ENCODE data around the gene NUMB.

NUMB gene

DNA sequence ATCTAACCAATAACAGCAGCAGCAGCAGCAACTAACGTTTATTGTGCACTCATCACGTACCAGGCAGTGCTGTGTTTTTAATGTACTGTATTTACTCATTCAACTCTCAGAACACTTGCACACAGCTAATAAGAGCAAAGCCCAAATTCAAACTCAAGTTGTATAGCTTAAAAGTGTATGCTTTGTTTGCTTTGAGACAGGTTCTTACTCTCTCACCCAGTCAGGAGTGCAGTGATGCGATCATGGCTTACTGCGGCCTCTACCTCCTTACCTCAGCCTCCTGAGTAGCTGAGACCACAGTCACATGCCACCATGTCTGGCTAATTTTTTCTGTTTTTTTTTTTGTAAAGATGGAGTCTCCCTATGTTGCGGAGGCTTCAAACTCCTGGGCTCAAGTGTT lies 115.7 kb downstream of the NUMB start:
- H3K4me3 ChIP-seq (ENCODE audit: low read depth, low read length) = no peak overlapping the region
- TF ChIP-seq, protein P1, sequence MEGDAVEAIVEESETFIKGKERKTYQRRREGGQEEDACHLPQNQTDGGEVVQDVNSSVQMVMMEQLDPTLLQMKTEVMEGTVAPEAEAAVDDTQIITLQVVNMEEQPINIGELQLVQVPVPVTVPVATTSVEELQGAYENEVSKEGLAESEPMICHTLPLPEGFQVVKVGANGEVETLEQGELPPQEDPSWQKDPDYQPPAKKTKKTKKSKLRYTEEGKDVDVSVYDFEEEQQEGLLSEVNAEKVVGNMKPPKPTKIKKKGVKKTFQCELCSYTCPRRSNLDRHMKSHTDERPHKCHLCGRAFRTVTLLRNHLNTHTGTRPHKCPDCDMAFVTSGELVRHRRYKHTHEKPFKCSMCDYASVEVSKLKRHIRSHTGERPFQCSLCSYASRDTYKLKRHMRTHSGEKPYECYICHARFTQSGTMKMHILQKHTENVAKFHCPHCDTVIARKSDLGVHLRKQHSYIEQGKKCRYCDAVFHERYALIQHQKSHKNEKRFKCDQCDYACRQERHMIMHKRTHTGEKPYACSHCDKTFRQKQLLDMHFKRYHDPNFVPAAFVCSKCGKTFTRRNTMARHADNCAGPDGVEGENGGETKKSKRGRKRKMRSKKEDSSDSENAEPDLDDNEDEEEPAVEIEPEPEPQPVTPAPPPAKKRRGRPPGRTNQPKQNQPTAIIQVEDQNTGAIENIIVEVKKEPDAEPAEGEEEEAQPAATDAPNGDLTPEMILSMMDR (IDR thresholded peaks at IDR 0.05; ENCODE audit: low read depth, low read length, missing control alignments) = no peak
- DNase-seq (ENCODE audit: low read depth) = no peak

DNA sequence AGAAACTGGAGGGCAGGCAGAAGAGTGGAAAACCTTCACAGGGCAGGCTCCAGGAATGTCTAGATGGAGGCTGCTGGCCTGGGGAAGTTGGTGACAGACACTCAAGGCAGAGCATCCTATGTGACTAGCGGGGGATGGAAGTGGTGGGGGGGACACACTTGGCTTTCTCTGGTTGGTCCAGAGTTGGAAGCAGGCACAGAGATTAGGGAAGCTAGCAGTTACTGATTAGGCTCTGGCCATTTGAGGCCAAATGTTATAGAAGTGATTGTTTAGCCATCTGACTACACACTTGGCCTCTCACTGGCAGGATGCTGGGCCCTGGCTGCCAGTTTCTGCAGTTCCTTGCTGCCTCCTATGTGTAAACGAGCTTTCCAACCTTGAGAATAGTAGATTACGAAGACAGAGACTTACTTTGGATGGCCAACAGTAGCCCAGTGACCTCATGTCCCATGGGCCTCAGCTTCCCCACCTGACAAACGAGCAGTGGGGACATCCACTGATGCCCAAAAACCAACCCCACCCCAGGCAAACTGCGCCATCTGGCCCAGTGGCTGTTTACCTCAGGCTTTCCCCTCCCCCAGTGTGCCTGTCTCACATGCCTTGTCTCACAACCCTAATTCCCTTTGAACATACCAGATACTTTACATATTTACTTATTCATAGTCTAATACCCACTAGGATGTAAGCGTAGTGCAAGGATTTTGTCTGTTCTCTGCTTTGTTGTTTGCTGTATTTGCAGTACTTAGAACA lies 118.3 kb downstream of the NUMB start:
- TF ChIP-seq, protein P1 (IDR thresholded peaks at IDR 0.05; ENCODE audit: low read depth, low read length, missing control alignments) = no peak
- DNase-seq (ENCODE audit: low read depth) = no peak
- no peak overlapping the region for H3K4me3 ChIP-seq (ENCODE audit: low read depth, low read length)

DNA sequence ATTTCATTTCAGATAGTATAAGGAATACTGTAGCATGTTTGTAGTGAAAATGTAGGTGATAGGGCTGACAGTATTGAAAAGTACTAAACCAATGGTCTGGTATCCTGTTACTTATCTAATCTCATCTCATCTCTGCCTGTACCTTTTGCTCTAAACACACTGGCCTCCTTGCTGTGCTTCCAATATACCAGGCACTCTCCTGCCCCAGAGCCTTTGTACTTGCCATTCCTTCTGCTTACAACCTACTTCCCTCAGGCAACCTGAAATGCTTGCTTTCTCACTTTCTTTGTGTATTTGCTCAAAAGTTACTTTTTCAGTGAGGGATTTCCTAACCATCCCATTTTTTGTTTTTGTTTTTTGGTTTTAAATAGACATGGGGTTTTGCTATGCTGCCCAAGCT lies 119.1 kb downstream of the NUMB start:
- no peak overlapping the region for H3K4me3 ChIP-seq (ENCODE audit: low read depth, low read length)
- TF ChIP-seq, protein P1 (IDR thresholded peaks at IDR 0.05; ENCODE audit: low read depth, low read length, missing control alignments) = no peak
- no peak for DNase-seq (ENCODE audit: low read depth)

DNA sequence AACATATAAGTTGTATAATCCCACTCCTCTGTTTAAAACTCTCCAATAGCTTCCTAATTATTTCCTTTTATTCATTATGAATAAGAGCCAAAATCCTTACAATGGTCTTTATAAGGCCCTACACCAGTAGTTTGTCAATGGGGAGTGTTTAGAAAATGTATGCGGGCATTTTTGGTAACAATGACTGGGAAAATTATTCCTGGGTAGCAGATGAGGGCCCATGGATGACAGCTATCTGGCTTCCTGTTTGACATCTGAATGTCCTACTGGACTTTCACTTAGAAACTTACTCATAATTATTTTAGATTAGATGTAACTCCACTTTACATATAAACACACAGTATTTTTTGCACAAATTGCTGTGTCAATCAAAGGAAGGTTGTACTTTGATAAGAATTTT lies 119.8 kb downstream of the NUMB start:
- no peak overlapping the region for H3K4me3 ChIP-seq (ENCODE audit: low read depth, low read length)
- TF ChIP-seq, protein P1 (IDR thresholded peaks at IDR 0.05; ENCODE audit: low read depth, low read length, missing control alignments) = no peak
- DNase-seq (ENCODE audit: low read depth) = no peak

DNA sequence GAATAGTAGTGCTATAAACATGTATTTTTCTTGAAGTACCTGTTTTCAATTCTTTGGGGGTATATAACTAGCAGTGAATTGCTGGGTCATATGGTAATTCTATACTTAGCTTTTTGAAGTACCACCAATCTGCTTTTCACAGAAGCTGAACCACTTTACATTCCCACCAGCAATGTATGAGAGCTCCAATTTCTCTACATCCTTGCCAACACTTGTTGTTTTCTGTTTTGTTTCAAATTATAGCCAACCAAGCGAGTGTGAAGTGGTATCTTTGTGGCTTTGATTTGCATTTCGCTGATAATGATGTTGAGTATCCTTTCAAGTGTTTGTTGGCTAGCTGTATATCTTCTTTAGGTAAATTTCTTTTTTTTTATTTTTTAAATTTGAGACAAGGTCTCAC lies 125.3 kb downstream of the NUMB start:
- no peak for DNase-seq (ENCODE audit: low read depth)
- TF ChIP-seq, protein P1 (IDR thresholded peaks at IDR 0.05; ENCODE audit: low read depth, low read length, missing control alignments) = no peak
- no peak overlapping the region for H3K4me3 ChIP-seq (ENCODE audit: low read depth, low read length)

DNA sequence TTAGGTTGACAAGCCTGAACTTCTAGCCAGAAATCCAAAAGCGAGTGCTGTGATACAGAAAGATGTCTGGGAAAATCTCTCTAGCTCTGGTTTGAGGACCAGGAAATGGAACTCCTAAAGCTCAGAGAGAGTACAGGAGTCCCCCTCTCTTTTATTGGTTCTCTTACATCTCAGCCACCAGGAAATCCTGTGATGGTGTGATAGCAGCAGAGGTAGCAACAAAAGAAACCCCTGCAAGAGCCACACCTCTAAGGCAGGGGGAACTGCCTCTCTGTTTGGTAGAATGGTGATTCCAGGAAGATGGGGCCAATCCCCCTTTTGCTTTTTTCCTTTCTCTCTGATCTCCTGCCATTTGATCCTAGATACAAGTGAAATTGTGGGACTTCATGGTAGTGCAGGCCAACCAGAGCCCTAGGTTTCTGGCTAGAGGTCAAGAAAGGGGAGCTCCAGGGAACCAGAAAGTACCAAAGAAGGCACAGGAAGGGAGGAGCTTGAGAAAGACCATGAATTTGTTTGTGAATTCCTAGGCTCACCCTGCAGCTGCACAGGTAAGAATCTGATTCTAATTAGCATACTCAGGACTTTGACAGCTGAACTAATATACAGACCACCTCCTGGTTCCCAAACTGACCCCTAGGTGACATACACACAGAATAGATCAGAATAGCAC lies 132.6 kb downstream of the NUMB start:
- DNase-seq (ENCODE audit: low read depth) = no peak
- TF ChIP-seq, protein P1 (IDR thresholded peaks at IDR 0.05; ENCODE audit: low read depth, low read length, missing control alignments) = no peak
- H3K4me3 ChIP-seq (ENCODE audit: low read depth, low read length) = no peak overlapping the region
